CD4-positive, alpha-beta T cell treated with Interleukin-2 at 100 ng/mL for 4 hours (primary cell): Measurements from ENCODE around the gene CCNDBP1.
"Not testable (repeated sequence)": the region's sequence is repeated elsewhere in the genome, so short reads cannot be mapped to it uniquely, and the experiment has no call there.

Experiments
- DNase-seq: peaks from one replicate; pipeline ENCODE4 v3.0.0-alpha.2; 2020; ENCODE audit warnings: low spot score

CCNDBP1 gene, protein sequence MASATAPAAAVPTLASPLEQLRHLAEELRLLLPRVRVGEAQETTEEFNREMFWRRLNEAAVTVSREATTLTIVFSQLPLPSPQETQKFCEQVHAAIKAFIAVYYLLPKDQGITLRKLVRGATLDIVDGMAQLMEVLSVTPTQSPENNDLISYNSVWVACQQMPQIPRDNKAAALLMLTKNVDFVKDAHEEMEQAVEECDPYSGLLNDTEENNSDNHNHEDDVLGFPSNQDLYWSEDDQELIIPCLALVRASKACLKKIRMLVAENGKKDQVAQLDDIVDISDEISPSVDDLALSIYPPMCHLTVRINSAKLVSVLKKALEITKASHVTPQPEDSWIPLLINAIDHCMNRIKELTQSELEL

DNA sequence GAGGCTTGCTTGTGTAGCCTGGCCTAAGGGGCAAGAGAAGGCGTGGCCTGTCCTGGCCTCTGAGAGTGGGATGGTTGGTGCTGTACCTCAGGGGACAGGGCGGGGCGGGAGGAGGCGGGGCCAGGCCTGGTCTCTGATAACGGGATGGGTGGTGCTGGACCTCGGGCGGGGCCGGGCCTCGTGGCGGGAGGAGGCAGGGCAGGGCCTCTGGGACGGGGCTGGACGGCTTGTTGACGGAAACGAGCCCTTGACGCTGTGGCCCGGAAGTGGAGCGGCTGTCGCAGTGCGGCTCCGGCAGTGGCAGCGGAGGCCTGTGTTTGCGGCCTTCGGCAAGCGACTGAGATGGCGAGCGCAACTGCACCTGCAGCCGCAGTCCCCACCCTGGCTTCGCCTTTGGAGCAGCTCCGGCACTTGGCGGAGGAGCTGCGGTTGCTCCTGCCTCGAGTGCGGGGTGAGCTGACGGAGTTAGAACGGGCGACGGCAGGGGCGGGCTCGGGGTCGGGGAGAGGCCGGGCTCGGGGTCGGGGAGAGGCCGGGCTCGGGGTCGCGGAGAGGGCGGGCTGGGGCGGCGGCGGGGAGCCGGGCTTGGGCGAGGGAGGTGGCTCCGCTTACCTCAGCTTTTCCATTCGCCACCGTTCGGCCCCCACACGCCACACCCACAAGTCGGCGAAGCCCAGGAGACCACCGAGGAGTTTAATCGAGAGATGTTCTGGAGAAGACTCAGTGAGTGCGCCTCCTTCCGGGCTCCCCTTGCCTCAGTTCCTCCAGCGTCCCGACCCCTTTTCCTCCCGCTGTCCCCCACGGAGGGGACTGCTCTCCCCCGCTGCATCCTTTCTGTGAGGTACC, at the start of gene CCNDBP1:
Gene CCNDBP1 (plus strand): TSS at position 247 of the 846 bp plus-strand sequence. CDS start 96 bp downstream, at position 343.
- DNase-seq, result peak; percentile 90

DNA sequence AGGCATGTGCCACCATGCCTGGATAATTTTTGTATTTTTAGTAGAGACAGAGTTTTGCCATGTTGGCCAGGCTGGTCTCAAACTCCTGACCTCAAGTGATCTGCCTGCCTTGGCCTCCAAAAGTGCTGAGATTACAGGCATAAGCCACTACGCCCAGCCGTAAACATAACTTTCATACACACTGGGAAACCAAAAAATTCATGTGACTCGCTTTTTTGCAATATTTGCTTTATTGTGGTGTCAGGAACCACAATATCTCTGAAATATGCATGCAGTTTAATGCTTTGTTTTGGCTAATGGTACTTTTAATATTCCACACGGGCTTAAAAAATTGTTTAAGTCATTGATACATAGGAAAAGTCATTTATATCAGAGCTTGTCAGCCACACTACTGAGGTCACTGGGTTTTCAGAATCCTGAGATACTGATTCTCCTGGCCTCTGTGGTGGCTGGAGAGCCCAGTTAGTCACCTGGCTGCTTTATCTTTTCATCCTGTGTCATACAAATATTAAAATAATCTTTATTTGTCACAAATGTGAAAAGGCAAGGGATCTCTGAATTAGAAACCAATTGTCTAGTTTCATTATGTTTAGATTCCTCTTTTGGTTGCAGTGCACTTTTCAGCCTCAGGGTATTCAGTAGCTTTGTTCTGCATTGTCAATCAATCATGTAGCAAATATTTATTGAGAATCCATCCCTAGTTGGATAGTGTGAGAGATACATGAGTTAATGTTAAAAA, 41.8 kb upstream of the CCNDBP1 start:
- no peak for DNase-seq

DNA sequence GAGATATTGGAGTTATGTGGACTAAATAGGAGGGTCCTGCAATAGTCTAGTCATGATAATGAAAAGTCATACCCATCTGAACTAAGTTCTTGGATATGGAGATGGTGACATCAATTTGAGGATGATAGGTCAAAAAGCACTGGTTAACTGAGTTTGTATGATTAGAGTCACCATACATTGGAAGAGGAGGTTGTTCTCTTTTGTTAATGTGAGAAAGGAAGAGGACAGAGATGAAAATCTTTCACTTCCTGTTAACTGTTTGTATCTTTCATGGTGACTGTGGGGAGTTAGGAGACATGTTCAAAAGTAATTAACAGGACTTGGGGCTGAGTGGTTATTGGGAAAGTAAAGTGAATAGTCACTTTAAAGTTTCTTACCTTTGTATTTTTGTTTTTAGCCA, 40.7 kb upstream of the CCNDBP1 start:
- no peak for DNase-seq

DNA sequence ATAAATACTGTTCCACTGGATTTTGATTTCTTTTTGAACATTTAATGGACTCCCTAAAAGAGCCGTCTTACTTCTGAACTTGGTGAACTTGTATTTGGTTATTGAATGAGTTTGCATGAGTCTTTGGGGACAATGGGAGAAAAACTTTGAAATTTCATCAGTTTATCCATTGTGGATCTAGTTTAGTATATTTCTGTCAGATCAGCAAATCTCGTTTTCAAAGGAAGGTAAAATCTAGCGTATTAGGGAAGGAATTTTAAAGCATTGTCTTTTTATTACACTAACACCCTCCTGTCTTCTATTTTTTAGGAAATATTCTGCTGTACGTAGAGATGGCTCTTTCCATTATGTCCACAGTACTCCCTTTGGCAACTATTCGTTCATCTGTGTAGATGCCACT, 39.0 kb upstream of the CCNDBP1 start:
- DNase-seq, result no peak

DNA sequence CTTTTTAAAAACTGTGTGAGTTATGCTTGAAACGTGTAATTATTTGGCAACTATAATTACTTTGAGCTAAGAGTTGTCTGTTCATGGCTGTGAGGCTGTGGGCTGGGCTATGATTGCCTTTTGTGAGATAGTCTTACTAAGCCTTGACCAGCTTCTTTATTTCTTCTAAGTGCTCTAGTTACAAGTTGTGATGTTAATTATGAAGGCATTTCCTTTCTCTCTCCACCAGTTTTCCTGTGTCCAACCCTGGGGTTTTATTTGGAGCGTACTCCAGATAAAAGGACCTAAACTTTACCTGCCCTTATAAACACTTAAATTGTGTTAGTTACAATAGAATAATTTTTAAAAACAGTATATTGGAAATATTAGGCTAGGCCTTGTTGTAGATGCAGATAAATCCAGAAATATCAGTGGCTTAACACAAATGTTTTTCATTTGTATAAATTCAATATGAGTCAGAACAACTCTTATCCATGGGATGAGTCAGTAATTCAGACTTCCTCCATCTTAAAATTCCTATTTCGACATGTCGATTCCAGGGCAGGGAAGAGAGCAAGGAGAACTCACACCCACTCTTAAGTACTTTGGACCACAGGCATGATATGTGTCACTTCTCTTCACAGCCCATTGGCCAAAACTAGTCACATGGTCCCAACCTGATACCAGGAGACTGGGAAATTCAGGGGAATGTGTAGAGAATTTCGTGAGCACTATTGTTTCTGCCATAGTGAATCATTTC, 34.8 kb upstream of the CCNDBP1 start:
- DNase-seq, result no peak

DNA sequence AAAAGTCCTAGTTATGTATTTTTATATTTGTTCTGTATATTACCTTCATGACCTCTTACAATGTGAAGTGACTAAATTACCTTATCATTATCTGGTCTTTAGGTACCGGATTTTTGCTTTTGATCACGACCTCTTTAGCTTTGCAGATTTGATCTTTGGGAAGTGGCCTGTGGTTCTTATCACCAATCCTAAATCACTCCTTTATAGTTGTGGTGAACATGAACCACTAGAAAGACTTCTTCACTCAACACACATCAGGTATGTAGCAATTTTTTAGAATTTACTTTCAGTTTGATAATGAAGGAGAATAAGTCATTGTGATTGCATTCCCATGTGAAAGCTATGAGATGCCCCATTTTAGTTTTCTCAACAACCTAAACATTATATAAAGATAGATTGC, 33.5 kb upstream of the CCNDBP1 start:
- peak; percentile 43 for DNase-seq

DNA sequence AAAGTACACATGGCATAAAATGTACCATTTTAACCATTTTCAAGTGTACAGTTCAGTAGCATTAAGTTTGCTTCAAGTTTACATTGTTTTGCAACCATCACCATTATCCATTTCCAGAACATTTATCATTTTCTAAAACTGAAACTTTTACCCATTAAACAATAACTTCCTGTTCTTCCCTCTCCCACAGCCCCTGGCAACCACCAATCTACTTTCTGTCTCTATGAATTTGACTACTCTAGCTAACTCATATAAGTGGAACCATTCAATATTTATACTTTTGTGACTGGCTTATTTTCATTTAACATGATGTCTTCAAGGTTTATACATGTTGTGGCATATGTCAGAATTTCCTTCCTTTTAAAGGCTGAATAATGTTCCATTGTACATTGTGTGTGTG, 31.9 kb upstream of the CCNDBP1 start:
- no peak for DNase-seq

DNA sequence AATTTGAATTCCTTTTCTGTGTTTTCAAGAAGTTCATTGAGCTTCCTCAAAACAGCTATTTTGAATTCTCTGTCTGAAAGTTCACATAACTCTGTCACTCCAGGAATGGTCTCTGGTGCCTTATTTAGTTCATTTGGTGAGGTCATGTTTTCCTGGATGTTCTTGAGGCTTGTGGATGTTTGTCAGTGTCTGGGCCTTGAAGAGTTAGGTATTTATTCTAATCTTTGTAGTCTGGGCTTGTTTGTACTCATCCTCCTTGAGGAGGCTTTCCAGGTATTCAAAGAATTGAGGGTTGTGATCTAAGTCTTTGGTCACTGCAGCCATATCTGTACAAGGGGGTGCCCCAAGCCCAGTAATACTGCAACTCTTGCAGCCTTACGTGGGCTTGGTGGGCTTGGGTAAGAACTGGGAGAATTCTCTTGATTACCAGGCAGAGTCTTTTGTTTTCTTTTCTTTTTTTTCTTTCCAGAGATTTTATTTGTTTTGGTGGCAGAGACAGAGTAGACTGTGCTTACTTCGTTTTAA, 19.3 kb upstream of the CCNDBP1 start:
- DNase-seq, result no peak

DNA sequence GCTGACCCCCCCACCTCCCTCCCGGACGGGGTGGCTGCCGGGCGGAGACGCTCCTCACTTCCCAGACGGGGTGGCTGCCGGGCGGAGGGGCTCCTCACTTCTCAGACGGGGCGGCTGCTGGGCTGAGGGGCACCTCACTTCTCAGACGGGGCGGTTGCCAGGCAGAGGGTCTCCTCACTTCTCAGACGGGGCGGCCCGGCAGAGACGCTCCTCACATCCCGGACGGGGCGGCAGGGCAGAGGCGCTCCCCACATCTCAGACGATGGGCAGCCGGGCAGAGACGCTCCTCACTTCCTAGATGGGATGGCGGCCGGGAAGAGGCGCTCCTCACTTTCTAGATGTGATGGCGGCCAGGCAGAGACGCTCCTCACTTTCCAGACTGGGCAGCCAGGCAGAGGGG, 17.9 kb upstream of the CCNDBP1 start:
- not testable (repeated sequence) for DNase-seq

DNA sequence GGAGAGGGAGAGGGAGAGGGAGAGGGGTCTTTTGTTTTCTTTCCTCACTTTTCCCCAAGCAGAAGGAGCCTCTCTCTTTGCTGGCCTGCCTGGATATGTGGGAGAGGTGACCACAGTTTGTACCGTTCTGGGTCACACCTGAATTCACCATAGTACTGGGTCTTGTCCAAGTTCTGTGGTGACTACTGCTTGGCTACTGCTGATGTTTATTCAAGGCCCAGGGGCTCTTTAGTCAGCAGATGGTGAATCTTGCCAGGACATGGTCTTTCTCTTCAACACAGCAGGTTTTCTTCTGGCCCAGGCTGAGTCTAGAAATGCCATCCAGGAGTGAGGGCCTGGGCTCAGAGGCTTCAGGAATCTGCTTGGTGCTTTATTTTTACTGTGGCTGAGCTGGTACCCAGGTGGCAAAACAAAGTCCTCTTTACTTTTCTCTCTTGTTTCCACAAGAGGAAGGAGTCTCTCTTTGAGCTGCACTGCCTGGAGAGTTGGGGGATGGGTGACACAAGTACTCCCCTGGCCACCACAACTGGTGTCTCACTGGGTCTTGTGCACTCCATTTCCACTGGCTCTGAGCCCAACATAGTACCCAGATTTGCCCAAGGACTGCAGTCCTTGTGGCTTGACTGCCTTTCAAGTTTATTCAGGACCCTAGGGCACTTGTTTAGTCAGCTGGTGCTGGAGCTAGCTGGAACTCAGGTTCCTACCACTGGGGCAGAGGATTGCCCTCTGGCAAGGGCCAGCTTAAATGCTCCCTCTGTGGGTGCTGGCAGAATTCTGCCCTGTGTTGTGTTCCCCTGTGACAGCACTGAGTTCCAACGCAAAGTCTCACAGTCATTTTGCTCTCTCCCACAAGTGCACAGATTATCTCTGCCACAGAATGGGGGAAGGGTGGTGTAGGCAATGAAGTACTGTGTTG, 16.8 kb upstream of the CCNDBP1 start:
- DNase-seq, result no peak

DNA sequence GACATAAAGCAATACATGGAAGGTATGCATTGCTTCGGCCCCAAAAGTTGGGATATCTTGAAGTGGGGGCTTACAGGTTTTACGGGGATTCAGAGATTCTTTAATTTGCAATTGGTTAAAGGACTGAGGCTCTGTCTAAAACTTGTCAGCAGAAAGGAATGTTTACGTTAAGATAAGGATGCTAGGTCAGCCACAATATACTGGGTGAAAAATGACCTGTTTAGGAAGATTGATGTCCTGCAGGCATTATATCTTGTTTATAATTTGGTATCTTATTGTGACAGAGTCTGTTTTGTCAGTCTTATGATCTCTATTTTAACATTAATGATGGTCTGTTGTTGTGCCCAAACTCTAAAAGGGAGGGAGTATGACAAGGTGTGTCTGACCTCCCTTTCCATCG, 15.3 kb upstream of the CCNDBP1 start:
- DNase-seq, result no peak

DNA sequence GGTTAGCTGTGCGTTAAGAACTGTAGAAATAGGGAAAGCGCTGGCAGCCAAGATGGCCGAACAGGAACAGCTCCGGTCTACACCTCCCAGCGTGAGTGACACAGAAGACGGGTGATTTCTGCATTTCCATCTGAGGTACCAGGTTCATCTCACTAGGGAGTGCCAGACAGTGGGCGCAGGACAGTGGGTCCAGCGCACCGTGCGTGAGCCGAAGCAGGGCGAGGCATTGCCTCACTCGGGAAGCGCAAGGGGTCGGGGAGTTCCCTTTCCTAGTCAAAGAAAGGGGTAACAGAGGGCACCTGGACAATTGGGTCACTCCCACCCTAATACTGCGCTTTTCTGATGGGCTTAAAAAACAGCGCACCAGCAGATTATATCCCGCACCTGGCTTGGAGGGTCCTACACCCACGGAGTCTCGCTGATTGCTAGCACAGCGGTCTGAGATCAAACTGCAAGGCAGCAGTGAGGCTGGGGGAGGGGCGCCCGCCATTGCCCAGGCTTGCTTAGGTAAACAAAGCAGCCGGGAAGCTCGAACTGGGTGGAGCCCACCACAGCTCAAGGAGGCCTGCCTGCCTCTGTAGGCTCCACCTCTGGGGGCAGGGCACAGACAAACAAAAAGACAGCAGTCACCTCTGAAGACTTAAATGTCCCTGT, 9.4 kb upstream of the CCNDBP1 start:
- not testable (repeated sequence) for DNase-seq

DNA sequence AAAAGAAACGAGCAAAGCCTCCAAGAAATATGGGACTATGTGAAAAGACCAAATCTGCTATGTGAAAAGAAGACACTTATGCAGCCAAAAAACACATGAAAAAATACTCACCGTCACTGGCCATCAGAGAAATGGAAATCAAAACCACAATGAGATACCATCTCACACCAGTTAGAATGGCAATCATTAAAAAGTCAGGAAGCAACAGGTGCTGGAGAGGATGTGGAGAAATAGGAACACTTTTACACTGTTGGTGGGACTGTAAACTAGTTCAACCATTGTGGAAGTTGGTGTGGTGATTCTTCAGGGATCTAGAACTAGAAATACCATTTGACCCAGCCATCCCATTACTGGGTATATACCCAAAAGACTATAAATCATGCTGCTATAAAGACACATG, 8.1 kb upstream of the CCNDBP1 start:
- DNase-seq, result not testable (repeated sequence)

DNA sequence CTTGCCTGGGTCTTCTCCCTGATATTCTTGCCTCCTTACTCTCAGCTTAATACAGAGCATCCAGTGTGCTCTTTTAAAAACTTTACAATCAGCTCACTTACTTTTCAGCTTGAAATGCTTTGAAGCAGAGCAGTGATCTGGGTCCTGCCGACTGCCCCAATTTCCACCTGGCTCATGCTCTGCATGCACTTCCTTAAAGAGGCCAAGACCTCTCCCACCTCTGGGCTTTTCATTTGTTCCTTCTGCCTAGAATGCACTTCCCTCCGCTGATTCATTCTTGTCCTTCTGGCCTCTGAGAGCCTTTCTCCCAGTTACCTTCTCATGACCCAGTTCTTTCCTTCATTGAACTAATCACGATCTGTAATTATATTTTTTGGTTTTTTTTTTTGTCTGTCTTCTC, 1.9 kb upstream of the CCNDBP1 start:
- DNase-seq, result no peak

DNA sequence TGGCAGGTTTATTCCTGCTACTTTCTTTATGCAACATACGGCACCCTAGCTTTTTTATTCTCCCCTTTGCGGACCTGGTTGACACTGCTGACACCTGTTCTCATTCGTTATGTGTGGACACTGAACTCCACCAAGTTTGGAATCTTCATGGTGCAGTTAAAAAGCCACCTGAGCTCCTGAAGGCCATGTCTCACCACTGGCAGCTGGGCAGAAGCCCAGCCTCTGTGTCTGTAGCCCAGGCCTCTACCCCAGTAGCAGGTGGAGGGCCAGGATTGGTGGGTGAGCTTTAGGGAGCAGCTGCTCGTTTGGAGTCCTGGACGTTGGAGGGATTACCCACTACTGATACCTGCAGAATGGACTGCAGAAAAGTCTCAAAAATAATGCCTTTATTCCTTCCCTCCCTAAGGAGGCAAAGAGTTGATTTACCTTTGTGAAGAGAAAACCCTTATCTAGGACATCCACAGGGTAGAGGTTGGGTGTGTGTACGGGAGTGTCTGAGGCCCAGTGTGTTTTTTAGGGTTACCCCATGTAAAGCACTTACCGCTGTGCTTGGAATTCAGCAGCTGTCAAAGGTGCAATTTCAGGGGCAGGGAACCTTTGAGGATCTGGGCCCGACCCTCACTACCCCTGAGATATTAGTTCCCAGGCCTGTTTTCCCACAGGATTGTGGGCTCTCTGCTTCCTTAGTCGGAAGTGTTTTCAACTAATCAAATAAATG, 637 bp upstream of the CCNDBP1 start:
- no peak for DNase-seq

DNA sequence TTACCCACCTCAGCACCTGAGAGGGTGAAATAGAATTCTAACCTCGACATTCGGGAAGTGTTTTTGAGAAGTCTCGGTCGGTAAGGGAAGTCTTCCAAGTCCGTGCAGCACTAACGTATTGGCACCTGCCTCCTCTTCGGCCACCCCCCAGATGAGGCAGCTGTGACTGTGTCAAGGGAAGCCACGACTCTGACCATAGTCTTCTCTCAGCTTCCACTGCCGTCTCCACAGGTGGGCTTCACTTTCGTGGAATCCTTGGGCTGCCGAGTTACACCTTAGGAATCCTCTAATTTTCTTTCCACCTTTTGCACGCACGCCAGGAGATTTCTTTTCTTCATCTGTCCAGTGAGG, 775 bp downstream of the CCNDBP1 start:
- DNase-seq, result no peak

DNA sequence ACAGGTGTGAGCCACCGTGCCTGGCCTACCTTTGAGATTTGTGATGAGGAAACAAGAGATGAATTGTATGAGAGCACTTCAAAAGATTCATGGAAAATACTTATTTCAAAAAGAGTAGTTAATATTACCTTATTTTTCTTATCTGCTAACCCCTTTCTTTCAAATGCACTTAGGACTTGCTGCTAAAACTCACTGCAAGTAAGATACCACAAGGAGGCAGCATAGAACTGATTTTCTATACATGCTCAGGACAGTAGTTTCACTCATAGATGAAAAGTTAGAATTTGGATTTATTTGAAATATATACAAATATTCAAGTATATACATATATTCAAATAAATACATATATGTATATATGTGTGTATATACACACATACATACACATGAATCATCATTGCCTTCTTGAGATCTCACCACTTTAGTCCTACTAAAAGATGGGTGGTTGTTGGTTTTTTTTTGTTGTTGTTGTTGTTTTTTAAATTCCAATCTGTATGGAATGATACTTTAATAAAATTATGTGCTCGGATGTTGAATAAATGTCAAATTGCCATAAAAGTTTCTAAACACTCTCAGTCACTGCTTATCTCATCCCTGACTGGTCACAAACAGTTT, 2.4 kb downstream of the CCNDBP1 start:
- DNase-seq, result peak; percentile 60

DNA sequence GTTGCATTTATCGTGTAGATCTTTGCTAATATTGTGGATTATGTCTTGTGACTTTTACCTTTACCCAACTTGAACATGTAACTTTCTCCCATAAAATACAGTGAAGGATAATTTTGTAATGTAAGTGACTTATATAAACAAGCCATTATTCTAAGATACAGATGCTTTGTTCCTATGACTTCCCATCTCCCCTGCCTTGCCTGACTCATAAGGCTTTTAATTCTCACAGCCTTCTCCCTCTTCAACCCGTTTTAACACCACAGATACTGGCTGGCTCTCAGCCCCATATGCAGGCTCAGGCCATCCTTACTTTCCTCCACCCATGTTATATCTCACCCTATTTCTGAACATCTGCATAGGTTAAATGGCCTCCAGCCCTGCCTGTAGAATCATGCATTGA, 4.1 kb downstream of the CCNDBP1 start:
- no peak for DNase-seq

DNA sequence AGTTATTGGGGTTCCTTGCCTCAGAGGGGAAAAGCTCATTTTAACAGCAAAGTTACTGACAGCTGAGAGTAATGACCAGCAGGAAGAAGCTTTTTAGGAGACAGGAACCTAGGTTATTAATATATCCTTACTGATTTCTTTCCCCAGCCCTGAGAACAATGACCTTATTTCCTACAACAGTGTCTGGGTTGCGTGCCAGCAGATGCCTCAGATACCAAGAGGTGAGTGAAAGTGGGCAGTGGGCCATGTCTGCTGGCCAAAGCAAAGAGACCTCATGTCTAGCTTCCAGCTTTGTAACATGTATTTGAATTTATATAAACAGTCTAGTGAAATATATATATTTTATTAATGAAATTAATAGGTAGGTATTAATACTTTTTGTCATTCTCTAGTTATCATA, 5.0 kb downstream of the CCNDBP1 start:
- no peak for DNase-seq
